Neutrophil (primary cell): ENCODE results near the gene KBTBD12.

Source experiments
- H3K27ac ChIP-seq: fragments of 200-600 bp; sonication (generic); 2 replicates; pipeline ENCODE4 v1.5.1; 2016; ENCODE audit warnings: mild to moderate bottlenecking, moderate library complexity
- H3K27me3 ChIP-seq: fragments of 200-600 bp; sonication (generic); 2 replicates; pipeline ENCODE4 v1.6.0; 2016; ENCODE audit warnings: mild to moderate bottlenecking
- H3K36me3 ChIP-seq: fragments of 200-600 bp; sonication (generic); 2 replicates; pipeline ENCODE4 v1.5.1; 2017
- H3K4me1 ChIP-seq, 2 experiments: fragments of 200-600 bp in 1 of 2; sonication (generic) in 1 of 2; 1 replicate in 1 of 2; 2 replicates in 1 of 2; pipeline versions ENCODE4 v1.5.1 to v1.6.1; 2013 to 2016; ENCODE audit warnings: low read depth in 1 of 2, low read length in 1 of 2, mild to moderate bottlenecking in 1 of 2, moderate library complexity in 1 of 2; ENCODE audit not compliant: control insufficient read depth in 1 of 2, insufficient read depth in 1 of 2
- H3K4me3 ChIP-seq, 2 experiments: fragments of 200-600 bp in 1 of 2; sonication (generic) in 1 of 2; 1 replicate in 1 of 2; 2 replicates in 1 of 2; pipeline ENCODE4 v1.5.1; 2013 to 2016; ENCODE audit warnings: low read depth in 1 of 2, low read length in 1 of 2, mild to moderate bottlenecking in 1 of 2, moderate library complexity in 1 of 2
- H3K9me3 ChIP-seq: fragments of 200-600 bp; sonication (generic); 2 replicates; pipeline ENCODE4 v1.5.1; 2016
- TF ChIP-seq, protein P1 (sequence below): fragments of 200-600 bp; sonication (generic); IDR thresholded peaks from 2 replicates; pipeline ENCODE4 v1.5.1; 2016; ENCODE audit warnings: antibody characterized with exemption

KBTBD12 gene

DNA sequence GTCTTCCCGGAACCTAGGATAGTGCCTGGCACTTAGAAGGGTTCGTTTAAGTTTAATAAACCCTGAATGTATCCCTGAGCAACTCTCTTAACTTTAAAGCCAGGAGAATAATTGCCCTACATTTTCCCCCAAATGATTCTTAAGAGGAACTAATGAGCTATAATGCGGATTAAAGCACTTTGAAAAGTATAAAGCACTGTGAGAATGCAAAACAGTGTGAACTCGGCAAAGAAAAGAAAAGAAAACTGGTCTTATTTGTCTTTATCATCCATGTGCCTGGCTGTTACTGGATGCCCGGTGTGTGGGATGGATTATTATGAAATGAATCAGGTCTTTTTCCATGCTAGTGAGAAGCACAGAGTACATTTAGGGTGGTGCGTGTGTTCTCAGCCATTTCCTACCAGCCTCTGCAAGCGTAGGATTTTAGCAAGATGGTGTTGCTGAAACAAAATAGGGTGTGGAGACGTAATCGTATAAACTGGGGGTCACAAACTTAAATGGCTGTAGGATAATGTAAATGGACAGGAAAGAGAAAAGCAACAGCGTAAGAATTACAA is 983 bp downstream of the KBTBD12 start:
- TF ChIP-seq, protein P1, sequence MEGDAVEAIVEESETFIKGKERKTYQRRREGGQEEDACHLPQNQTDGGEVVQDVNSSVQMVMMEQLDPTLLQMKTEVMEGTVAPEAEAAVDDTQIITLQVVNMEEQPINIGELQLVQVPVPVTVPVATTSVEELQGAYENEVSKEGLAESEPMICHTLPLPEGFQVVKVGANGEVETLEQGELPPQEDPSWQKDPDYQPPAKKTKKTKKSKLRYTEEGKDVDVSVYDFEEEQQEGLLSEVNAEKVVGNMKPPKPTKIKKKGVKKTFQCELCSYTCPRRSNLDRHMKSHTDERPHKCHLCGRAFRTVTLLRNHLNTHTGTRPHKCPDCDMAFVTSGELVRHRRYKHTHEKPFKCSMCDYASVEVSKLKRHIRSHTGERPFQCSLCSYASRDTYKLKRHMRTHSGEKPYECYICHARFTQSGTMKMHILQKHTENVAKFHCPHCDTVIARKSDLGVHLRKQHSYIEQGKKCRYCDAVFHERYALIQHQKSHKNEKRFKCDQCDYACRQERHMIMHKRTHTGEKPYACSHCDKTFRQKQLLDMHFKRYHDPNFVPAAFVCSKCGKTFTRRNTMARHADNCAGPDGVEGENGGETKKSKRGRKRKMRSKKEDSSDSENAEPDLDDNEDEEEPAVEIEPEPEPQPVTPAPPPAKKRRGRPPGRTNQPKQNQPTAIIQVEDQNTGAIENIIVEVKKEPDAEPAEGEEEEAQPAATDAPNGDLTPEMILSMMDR = no peak
- Histone ChIP-seq H3K27me3 (peaks cover 66% of the 10 kb centered on the region), H3K4me3 (no peak overlapping the region), H3K9me3 (no peaks in the 10 kb centered on the region), H3K27ac (no peak overlapping the region), H3K4me1 (peaks cover 6 to 7% of the 10 kb centered on the region in 2 experiments), H3K36me3 (no peaks in the 10 kb centered on the region)

DNA sequence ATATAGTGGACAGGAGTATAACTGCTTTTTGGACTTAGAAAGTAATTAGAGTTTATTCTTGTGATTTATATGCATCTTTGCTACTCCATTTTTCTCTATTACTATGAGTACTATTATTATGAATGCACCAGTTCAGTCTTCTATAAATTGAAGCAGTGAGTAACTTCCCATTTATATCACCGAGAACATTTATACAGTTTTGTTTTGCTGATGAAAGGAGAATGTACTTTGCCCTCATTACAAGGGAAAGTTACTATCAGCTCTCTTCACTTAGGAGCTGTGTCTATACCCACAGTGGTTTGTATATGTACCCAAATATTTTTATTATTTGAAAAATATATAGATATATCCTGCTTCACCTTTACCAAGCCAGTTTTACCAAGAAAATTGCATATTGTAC is 5.7 kb downstream of the KBTBD12 start:
- TF ChIP-seq, protein P1 = no peak
- Histone ChIP-seq H3K36me3 (no peaks in the 10 kb centered on the region), H3K27ac (no peak overlapping the region), H3K9me3 (no peaks in the 10 kb centered on the region), H3K27me3 (peaks cover 30% of the 10 kb centered on the region), H3K4me3 (no peak overlapping the region), H3K4me1 (no peaks in the 10 kb centered on the region)

DNA sequence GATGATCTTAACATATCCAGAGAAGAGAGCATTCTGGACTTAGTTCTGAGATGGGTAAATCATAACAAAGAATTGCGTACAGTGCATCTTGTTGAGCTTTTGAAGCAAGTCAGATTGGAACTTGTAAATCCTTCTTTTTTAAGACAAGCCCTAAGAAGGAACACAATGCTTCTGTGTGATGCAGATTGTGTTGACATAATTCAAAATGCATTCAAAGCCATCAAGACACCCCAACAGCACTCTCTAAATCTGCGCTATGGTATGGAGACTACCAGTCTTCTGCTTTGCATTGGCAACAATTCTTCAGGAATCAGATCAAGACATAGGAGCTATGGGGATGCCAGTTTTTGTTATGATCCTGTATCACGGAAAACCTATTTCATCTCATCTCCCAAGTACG is 8.6 kb downstream of the KBTBD12 start:
- Histone ChIP-seq H3K36me3 (no peaks in the 10 kb centered on the region), H3K4me3 (no peak overlapping the region), H3K9me3 (no peaks in the 10 kb centered on the region), H3K4me1 (no peaks in the 10 kb centered on the region), H3K27ac (no peak overlapping the region), H3K27me3 (peaks cover 12% of the 10 kb centered on the region)
- TF ChIP-seq, protein P1 = no peak

DNA sequence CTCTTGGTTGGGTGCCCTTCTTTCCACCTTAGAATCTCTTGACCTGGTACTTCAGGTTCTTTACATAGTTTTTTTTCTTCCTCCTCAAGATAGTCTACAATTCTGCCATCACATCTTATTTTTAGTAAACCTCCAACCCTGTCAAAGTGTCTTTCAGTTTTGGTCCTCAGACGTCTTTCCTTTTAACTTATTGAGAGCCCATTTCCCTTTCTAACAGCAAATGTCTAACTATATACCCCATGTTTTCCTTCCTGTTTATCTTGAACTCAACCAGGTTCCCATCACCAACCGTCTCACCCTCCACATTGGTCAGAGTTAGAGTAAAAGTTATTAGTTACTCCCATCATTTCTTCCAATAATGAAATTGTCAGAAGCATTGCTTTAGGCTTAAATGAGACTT is 10.4 kb downstream of the KBTBD12 start:
- Histone ChIP-seq H3K27ac (no peak overlapping the region), H3K27me3 (peaks cover 9% of the 10 kb centered on the region), H3K4me1 (no peaks in the 10 kb centered on the region), H3K9me3 (no peaks in the 10 kb centered on the region), H3K36me3 (no peaks in the 10 kb centered on the region), H3K4me3 (no peak overlapping the region)
- TF ChIP-seq, protein P1 = no peak

DNA sequence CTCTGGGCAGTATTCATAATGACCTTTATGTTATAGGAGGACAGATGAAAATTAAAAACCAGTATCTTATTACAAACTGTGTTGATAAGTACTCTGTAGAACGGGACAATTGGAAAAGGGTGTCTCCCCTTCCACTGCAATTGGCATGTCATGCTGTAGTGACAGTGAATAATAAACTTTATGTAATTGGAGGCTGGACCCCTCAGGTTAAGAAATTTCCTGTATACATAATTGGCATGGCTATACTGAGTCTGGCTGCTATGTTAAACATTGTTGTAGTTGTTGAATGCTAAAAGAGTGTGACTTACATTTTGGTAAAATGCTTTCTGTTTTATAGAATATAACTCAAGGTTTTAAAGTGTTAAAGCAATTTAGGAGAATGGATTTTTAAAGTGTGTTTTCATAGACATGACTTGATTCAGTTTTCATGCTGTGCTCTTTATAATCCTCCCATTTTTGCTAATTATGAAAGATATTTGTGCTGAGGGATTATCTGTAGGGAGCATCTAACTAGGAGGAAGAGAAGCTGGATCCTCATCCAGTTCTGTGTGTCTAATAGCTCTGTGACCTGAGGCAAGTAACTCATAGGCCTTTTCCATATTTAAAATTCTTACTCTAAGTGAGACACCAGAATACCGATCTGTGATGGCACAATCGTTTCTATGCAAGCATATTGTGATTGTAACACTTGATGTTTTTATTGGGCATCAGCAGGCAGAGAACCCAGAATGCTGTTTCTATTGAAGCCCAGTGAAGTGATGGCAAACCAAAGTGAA is 13.0 kb downstream of the KBTBD12 start:
- Histone ChIP-seq H3K27me3 (peaks cover 2% of the 10 kb centered on the region), H3K4me1 (no peaks in the 10 kb centered on the region), H3K27ac (no peak overlapping the region), H3K4me3 (no peak overlapping the region), H3K9me3 (no peaks in the 10 kb centered on the region), H3K36me3 (no peaks in the 10 kb centered on the region)
- TF ChIP-seq, protein P1 = no peak
